Upper lobe of left lung (tissue), 6 donors: Measurements from ENCODE around the gene SPATA16. TPM values are rescaled to one million over a fixed set of nuclear protein-coding genes. Genes with fewer than 3 reads are reported as not detected.
"Not testable (repeated sequence)": the region's sequence is repeated elsewhere in the genome, so short reads cannot be mapped to it uniquely, and the experiment has no call there.

Experiments used
- ATAC-seq, 2 donors: fragments of 200-7000 bp; cut with Tn5 transposase; one replicate each; pipeline ENCODE4 v1.9.1; 2022; ENCODE audit warnings: mild to moderate bottlenecking in 2 of 2, moderate library complexity in 2 of 2; ENCODE audit not compliant: low FRiP score in 2 of 2
- DNase-seq, 2 donors: peaks; one replicate each; pipeline ENCODE4 v3.0.0-alpha.2; 2019 to 2020
- H3K27ac ChIP-seq, 4 donors: fragments of 200-600 bp; sonication (generic); one replicate each; pipeline ENCODE4 v1.5.1; 2016 to 2019
- H3K27me3 ChIP-seq, 4 donors: fragments of 200-600 bp; sonication (generic); one replicate each; pipeline ENCODE4 v1.5.1; 2017 to 2019
- H3K36me3 ChIP-seq, 4 donors: fragments of 200-600 bp; sonication (generic); one replicate each; pipeline ENCODE4 v1.5.1; 2016 to 2019
- H3K4me1 ChIP-seq, 4 donors: fragments of 200-600 bp; sonication (generic); one replicate each; pipeline ENCODE4 v1.5.1; 2018 to 2019
- H3K4me3 ChIP-seq, 4 donors: fragments of 200-600 bp; sonication (generic); one replicate each; pipeline ENCODE4 v1.5.1; 2017 to 2019; ENCODE audit warnings: mild to moderate bottlenecking in 2 of 4, moderate library complexity in 1 of 4
- H3K9me3 ChIP-seq, 4 donors: fragments of 200-600 bp; sonication (generic); one replicate each; pipeline ENCODE4 v1.5.1; 2018 to 2019
- EP300 ChIP-seq, 4 donors: sonication (generic); formaldehyde crosslinking; IDR thresholded peaks; one replicate each; pipeline ENCODE4 v1.5.1; 2017; ENCODE audit warnings: antibody characterized with exemption in 4 of 4, control low read depth in 2 of 4
- POLR2A ChIP-seq, 4 donors: fragments of 450-650 bp; IDR thresholded peaks; one replicate each; pipeline ENCODE4 v1.5.1; 2016 to 2017; ENCODE audit warnings: antibody characterized with exemption in 4 of 4, mild to moderate bottlenecking in 2 of 4
- POLR2AphosphoS5 ChIP-seq, 2 donors: sonication (generic); formaldehyde crosslinking; IDR thresholded peaks; one replicate each; pipeline ENCODE4 v1.5.1; 2017; ENCODE audit warnings: antibody characterized with exemption in 2 of 2
- WGBS, 2 donors: methylation state at CpG; one replicate each; pipeline ENCODE4 v1.1.5; 2017 to 2018; 5-methylcytosine and 5-hydroxymethylcytosine counted together
- total RNA-seq, 6 donors: library from RNA; depleted of rRNA in 4 of 6; stranded (reverse); fragments of >200 nt in 4 of 6; gene quantifications; one replicate each; pipeline versions ENCODE4 v1.1.0 to v1.2.1, GENCODE V29; 2016 to 2021
- TF ChIP-seq, protein P1 (sequence below), 6 experiments: fragments of 450-650 bp in 4 of 6; fragments of 200-600 bp in 2 of 6; sonication (generic) in 2 of 6; IDR thresholded peaks; one replicate each; pipeline ENCODE4 v1.5.1; 2016 to 2019; ENCODE audit warnings: antibody characterized with exemption in 6 of 6
- donor health status: DM: no; HTN: no; CAD: no; lungs with moderate emphysema.
- donor health status: DM: no; HTN: yes; CAD: no; lungs with severe emphysema.

SPATA16 gene
- total RNA-seq, 6 donors from 2014 or later = not detected

DNA sequence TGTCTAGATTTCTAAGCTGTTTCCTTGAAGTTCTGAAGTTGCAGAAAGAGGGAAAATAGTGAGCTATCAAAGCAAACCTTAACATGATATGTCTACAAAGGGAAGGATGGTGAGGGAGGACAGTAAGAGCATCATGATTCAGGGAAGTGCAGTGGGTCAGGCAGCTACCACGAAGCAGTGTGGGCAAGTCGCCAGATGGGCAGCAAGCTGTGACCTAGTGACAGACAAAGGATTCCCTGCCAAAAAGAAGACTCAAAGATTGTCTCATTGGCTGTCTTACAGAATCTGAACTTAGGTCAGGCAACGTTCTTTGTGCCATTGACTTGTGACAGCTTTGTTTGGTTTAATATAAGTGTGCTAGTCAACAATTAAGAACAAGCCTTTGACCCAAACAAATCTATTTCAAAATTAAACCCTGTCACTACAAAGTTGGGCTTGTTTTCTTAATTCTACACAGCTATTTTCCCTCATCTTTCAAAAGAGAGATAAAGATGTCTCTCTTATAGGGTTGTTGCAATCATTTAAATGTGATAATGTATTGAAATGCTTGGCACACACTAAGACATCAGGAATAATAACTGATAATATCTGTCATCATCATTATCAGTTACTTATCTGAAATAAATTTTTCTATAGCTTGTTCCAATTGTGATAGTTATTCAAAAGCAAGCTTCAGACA is 237.3 kb downstream of the SPATA16 start:
- WGBS, 2 donors = 47 to 48% methylated on average over 3 of the region's 3 CpGs
- H3K9me3 ChIP-seq = no peaks in the 10 kb centered on the region
- no peaks in the 10 kb centered on the region for H3K27me3 ChIP-seq
- TF ChIP-seq POLR2A (IDR thresholded peaks at IDR 0.05) = no peak
- no peaks in the 10 kb centered on the region for H3K4me1 ChIP-seq
- DNase-seq = no peak
- no peak for ATAC-seq
- H3K4me3 ChIP-seq = no peak overlapping the region
- no peak overlapping the region for H3K27ac ChIP-seq
- no peaks in the 10 kb centered on the region for H3K36me3 ChIP-seq

DNA sequence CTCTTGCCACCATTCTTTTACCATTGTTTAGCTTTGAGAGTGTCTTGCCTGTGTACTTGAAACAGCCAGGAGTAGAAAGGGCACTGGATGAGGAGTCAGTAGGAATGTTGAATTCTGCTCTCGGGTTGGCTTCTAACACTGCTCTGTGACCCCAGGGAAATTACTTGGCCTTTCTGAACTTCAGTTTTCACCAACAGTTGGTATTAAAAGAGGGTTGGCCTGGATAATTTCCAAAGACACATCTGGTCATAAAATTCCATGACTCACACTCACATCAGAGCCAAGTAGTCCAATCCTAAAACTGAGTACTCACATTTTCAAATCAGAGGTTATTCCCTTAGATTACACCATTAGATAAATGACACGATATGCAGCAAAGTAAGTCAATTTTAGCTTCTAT is 248.9 kb downstream of the SPATA16 start:
- Histone ChIP-seq H3K27ac (no peak overlapping the region), H3K9me3 (no peaks in the 10 kb centered on the region), H3K4me3 (no peak overlapping the region), H3K4me1 (no peaks in the 10 kb centered on the region), H3K27me3 (no peaks in the 10 kb centered on the region), H3K36me3 (no peaks in the 10 kb centered on the region)
- DNase-seq (no peak), ATAC-seq (peak in 1 of 2 donors; percentile 46)
- WGBS, 2 donors = 37 to 59% methylated on average over 2 of the region's 2 CpGs
- TF ChIP-seq POLR2A (IDR thresholded peaks at IDR 0.05) = no peak
- no peak for TF ChIP-seq POLR2AphosphoS5 (IDR thresholded peaks at IDR 0.05)
- TF ChIP-seq, protein P1, sequence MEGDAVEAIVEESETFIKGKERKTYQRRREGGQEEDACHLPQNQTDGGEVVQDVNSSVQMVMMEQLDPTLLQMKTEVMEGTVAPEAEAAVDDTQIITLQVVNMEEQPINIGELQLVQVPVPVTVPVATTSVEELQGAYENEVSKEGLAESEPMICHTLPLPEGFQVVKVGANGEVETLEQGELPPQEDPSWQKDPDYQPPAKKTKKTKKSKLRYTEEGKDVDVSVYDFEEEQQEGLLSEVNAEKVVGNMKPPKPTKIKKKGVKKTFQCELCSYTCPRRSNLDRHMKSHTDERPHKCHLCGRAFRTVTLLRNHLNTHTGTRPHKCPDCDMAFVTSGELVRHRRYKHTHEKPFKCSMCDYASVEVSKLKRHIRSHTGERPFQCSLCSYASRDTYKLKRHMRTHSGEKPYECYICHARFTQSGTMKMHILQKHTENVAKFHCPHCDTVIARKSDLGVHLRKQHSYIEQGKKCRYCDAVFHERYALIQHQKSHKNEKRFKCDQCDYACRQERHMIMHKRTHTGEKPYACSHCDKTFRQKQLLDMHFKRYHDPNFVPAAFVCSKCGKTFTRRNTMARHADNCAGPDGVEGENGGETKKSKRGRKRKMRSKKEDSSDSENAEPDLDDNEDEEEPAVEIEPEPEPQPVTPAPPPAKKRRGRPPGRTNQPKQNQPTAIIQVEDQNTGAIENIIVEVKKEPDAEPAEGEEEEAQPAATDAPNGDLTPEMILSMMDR (IDR thresholded peaks at IDR 0.05) = no peak
- TF ChIP-seq EP300 (IDR thresholded peaks at IDR 0.05) = no peak

DNA sequence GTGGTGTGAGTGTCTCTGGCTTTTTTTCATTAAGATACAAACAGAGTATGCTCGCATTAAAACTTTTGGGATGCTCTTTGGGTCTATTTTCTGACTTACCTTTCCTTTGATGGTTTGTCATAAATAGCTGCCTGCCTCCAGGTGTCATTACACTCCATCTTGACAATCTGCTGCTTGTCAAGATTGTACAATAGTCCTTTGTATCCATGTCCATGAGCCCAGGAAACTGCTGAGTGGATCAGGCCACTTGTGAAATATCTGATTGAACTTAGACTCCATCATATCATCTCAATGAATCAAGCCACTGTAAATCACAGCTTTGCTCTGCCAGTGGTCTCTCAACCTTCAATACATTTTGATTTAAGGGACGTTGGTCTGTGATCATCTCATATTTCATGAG is 255.3 kb downstream of the SPATA16 start:
- no peak overlapping the region for H3K4me3 ChIP-seq
- no peaks in the 10 kb centered on the region for H3K9me3 ChIP-seq
- H3K36me3 ChIP-seq = no peaks in the 10 kb centered on the region
- DNase-seq (no peak), ATAC-seq (no peak)
- 64 to 68% methylated on average over 2 of the region's 2 CpGs for WGBS, 2 donors
- no peaks in the 10 kb centered on the region for H3K27me3 ChIP-seq
- H3K27ac ChIP-seq = no peak overlapping the region
- H3K4me1 ChIP-seq = no peaks in the 10 kb centered on the region
- TF ChIP-seq POLR2A (IDR thresholded peaks at IDR 0.05) = no peak
- no peak for TF ChIP-seq POLR2AphosphoS5 (IDR thresholded peaks at IDR 0.05)
- TF ChIP-seq, protein P1 (IDR thresholded peaks at IDR 0.05) = no peak
- TF ChIP-seq EP300 (IDR thresholded peaks at IDR 0.05) = no peak

DNA sequence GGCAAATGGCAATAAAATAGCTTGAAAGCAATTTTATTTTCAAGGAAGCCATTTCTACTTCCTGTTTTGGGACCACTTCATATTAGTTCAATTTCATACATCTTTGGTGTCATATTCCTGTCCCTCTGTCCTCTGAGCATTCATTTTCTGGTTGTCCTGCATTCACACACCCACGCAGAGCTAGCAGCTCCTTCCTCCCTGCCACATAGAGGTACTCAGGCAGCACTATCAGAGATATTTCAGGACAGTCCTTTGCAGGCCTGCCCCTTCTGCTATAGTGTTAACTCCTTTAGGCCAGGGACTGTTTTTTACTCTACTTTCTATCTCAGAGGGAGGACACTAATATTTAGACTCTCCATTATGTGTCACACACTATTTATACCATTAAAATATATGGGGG is 258.5 kb downstream of the SPATA16 start:
- Histone ChIP-seq H3K36me3 (no peaks in the 10 kb centered on the region), H3K4me3 (no peak overlapping the region), H3K27ac (no peak overlapping the region), H3K9me3 (peaks cover 0 to 8% (median 0%) of the 10 kb centered on the region in 4 donors), H3K27me3 (no peaks in the 10 kb centered on the region), H3K4me1 (no peaks in the 10 kb centered on the region)
- DNase-seq (no peak), ATAC-seq (no peak)
- WGBS, 2 donors = 78 to 79% methylated on average over 1 of the region's 1 CpG
- TF ChIP-seq POLR2AphosphoS5 (IDR thresholded peaks at IDR 0.05) = no peak

DNA sequence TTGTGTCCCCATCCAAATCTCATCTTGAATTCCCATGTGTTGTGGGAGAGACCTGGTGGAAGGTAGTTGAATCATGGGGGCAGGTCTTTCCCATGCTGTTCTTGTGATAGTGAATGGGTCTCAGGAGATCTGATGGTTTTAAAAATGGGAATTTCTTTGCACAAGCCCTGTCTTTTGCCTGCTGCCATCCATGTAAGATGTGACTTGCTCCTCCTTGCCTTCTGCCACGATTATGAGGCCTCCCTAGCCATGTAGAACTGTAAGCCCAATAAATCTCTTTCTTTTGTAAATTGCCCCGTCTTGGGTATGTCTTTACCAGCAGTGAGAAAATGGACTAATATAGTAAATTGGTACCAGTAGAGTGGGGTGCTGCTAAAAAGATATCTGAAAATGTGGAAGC is 261.7 kb downstream of the SPATA16 start:
- not testable (repeated sequence) for H3K4me3 ChIP-seq, ATAC-seq, H3K27me3 ChIP-seq, H3K9me3 ChIP-seq, H3K27ac ChIP-seq, DNase-seq, H3K4me1 ChIP-seq, H3K36me3 ChIP-seq
- WGBS, 2 donors = 82 to 83% methylated on average over 2 of the region's 2 CpGs

DNA sequence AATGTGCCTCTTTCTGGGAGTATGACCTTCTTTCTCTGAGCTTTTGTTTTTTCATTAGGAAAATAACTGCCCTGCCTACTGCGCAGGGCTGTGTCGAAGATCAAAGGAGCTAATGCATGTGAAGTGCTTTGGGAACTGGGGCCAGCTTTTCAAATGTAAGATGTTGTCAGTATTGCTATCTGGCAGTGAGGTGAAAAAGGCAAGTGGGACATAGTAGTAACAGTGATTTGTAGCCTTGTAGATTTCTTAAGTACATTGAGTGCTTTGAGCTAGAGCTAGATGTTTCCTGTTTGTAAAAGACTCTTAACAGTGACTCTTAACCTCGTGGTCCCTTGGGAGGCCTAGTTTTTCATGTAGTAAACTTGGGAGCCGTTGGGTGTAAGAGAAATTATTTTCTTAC is 264.0 kb downstream of the SPATA16 start:
- Histone ChIP-seq H3K27me3 (no peaks in the 10 kb centered on the region), H3K4me1 (peaks cover 0 to 8% (median 0%) of the 10 kb centered on the region in 4 donors), H3K36me3 (no peaks in the 10 kb centered on the region), H3K4me3 (no peak overlapping the region), H3K27ac (no peak overlapping the region), H3K9me3 (peaks cover 0 to 8% (median 0%) of the 10 kb centered on the region in 4 donors)
- WGBS, 2 donors = 29 to 34% methylated on average over 4 of the region's 4 CpGs
- ATAC-seq (no peak), DNase-seq (peak in 1 of 2 donors; percentile 23)
- TF ChIP-seq, protein P1 (IDR thresholded peaks at IDR 0.05) = no peak
- TF ChIP-seq POLR2A (IDR thresholded peaks at IDR 0.05) (no peak), POLR2AphosphoS5 (IDR thresholded peaks at IDR 0.05) (no peak), EP300 (IDR thresholded peaks at IDR 0.05) (no peak)
